SK-N-SH treated with all-trans-retinoic acid at 6 μM for 48 hours (cell line): ENCODE data around the gene ADAM8.

Experiments used
- CSDC2 ChIP-seq: fragments of 250-450 bp; sonication (Bioruptor Pico); IDR thresholded peaks from 2 replicates; pipeline ENCODE4 v1.5.0; 2020; ENCODE audit warnings: mild to moderate bottlenecking, moderate library complexity
- CSRNP3 ChIP-seq: fragments of 250-450 bp; sonication (Bioruptor Pico); IDR thresholded peaks from 2 replicates; pipeline ENCODE4 v1.5.1; 2021; ENCODE audit warnings: mild to moderate bottlenecking, moderate library complexity
- ISL1 ChIP-seq: fragments of 250-450 bp; sonication (Bioruptor Pico); IDR thresholded peaks from 2 replicates; pipeline ENCODE4 v2.1.2; 2022; ENCODE audit warnings: mild to moderate bottlenecking, moderate library complexity
- OSR1 ChIP-seq: fragments of 250-450 bp; sonication (Bioruptor Pico); IDR thresholded peaks from 2 replicates; pipeline ENCODE4 v1.8.0; 2022; ENCODE audit warnings: moderate library complexity, mild to moderate bottlenecking, inconsistent platforms
- RARB ChIP-seq: fragments of 250-450 bp; sonication (Bioruptor Pico); IDR thresholded peaks from 2 replicates; pipeline ENCODE4 v1.8.0; 2021; ENCODE audit warnings: mild to moderate bottlenecking, moderate library complexity
- TCF4 ChIP-seq: fragments of 250-450 bp; sonication (Bioruptor Pico); IDR thresholded peaks from 2 replicates; pipeline ENCODE4 v1.8.0; 2021; ENCODE audit warnings: mild to moderate bottlenecking, moderate library complexity, borderline replicate concordance
- ZNF70 ChIP-seq: fragments of 450-650 bp; formaldehyde crosslinking; IDR thresholded peaks from 2 replicates; pipeline ENCODE4 v1.5.0; 2020; ENCODE audit warnings: mild to moderate bottlenecking, moderate library complexity
- TF ChIP-seq, protein P1 (sequence below): fragments of 250-450 bp; sonication (Bioruptor Pico); IDR thresholded peaks from 2 replicates; pipeline ENCODE4 v1.8.0; 2021; ENCODE audit warnings: low read depth, mild to moderate bottlenecking, moderate library complexity, borderline replicate concordance
- TF ChIP-seq, protein P2 (sequence below): fragments of 250-450 bp; sonication (Bioruptor Pico); IDR thresholded peaks from 2 replicates; pipeline ENCODE4 v1.8.0; 2020; ENCODE audit warnings: mild to moderate bottlenecking, moderate library complexity, borderline replicate concordance

- TF ChIP-seq, protein P1, sequence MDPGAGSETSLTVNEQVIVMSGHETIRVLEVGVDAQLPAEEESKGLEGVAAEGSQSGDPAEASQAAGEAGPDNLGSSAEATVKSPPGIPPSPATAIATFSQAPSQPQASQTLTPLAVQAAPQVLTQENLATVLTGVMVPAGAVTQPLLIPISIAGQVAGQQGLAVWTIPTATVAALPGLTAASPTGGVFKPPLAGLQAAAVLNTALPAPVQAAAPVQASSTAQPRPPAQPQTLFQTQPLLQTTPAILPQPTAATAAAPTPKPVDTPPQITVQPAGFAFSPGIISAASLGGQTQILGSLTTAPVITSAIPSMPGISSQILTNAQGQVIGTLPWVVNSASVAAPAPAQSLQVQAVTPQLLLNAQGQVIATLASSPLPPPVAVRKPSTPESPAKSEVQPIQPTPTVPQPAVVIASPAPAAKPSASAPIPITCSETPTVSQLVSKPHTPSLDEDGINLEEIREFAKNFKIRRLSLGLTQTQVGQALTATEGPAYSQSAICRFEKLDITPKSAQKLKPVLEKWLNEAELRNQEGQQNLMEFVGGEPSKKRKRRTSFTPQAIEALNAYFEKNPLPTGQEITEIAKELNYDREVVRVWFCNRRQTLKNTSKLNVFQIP (CRISPR knock-in tag) = no peak
- no peak for TF ChIP-seq RARB (CRISPR knock-in tag)
- TF ChIP-seq CSDC2 (CRISPR knock-in tag) = no peak
- TF ChIP-seq ISL1 (CRISPR knock-in tag) = no peak
- TF ChIP-seq, protein P2, sequence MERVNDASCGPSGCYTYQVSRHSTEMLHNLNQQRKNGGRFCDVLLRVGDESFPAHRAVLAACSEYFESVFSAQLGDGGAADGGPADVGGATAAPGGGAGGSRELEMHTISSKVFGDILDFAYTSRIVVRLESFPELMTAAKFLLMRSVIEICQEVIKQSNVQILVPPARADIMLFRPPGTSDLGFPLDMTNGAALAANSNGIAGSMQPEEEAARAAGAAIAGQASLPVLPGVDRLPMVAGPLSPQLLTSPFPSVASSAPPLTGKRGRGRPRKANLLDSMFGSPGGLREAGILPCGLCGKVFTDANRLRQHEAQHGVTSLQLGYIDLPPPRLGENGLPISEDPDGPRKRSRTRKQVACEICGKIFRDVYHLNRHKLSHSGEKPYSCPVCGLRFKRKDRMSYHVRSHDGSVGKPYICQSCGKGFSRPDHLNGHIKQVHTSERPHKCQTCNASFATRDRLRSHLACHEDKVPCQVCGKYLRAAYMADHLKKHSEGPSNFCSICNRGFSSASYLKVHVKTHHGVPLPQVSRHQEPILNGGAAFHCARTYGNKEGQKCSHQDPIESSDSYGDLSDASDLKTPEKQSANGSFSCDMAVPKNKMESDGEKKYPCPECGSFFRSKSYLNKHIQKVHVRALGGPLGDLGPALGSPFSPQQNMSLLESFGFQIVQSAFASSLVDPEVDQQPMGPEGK = no peak
- no peak for TF ChIP-seq TCF4 (CRISPR knock-in tag)
- no peak for TF ChIP-seq OSR1 (CRISPR knock-in tag)
- no peak for TF ChIP-seq CSRNP3 (CRISPR knock-in tag)
- no peak for TF ChIP-seq ZNF70 (CRISPR knock-in tag)
These were observed 10.4 kb downstream of the ADAM8 start for GRCh38 chr10:133266056-133266795.
